GM12874 (cell line): ENCODE results near the gene LSM8.

Experiments
- TF ChIP-seq, protein P1 (sequence below): IDR thresholded peaks from 2 replicates; pipeline ENCODE4 v1.5.1; 2011; ENCODE audit warnings: low read depth, mild to moderate bottlenecking, control low read depth, low read length, moderate library complexity; ENCODE audit not compliant: insufficient read depth

Gene LSM8

DNA sequence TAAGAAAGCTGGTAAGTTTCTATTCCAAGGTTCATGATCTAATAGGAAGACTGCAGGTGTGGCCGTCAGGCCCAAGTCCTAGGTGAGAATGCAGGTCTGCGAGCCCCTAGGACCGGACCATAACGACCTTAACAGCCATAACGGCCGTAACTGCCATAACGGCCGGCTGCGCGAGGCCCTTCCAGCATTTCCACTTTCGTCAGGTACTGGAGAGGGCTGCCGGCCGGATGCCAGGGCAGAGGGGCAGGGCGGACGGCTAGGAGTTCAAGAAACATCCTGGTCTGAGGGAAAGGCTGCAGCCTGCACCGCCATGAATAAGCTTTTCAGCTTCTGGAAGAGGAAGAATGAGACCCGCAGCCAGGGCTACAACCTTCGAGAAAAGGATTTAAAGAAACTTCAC, 40.6 kb downstream of the LSM8 start, which contains the start of gene ANKRD7:
TSS of gene ANKRD7 (plus strand) at position 184 of the 400 bp plus-strand sequence. CDS start at position 311, 127 bp downstream.
- TF ChIP-seq, protein P1, sequence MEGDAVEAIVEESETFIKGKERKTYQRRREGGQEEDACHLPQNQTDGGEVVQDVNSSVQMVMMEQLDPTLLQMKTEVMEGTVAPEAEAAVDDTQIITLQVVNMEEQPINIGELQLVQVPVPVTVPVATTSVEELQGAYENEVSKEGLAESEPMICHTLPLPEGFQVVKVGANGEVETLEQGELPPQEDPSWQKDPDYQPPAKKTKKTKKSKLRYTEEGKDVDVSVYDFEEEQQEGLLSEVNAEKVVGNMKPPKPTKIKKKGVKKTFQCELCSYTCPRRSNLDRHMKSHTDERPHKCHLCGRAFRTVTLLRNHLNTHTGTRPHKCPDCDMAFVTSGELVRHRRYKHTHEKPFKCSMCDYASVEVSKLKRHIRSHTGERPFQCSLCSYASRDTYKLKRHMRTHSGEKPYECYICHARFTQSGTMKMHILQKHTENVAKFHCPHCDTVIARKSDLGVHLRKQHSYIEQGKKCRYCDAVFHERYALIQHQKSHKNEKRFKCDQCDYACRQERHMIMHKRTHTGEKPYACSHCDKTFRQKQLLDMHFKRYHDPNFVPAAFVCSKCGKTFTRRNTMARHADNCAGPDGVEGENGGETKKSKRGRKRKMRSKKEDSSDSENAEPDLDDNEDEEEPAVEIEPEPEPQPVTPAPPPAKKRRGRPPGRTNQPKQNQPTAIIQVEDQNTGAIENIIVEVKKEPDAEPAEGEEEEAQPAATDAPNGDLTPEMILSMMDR, result no peak

DNA sequence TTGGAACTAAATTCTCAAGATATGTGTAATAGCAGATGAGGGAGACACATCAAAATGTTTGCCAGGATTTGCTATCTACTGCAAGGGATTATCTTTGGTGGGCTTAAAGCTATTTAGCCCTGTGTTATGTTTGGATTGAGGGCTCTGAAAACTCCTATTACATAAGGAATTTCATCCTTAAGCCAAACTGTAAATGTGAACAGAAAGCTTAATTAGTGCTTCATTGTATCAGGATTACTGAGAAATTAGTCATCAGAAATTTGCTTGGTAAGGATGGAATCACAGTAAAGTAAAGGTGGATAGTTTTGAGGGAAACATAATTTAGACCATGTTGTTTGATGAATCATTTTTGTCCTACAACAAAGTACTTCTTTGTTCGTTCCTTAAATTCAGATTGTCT, 48.9 kb downstream of the LSM8 start:
- TF ChIP-seq, protein P1, result no peak

DNA sequence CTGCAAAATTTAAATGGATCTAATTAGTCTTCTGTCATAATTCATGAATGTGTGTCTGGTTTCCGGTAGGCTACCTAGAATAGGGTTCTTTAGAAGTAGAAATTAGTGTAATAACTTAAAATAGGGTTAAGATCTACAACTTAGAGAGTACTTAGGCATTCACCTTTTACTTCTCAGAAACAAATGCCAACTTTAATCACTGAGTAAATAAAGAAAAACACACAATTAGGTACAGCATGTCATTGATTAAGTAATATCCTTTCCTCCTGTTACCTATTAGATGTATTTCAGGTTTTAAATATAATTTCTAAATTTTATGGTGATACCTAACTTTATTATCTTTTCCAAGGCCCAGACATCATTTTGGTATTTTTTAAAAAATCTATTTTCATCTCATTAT, 49.8 kb downstream of the LSM8 start:
- TF ChIP-seq, protein P1, result no peak

DNA sequence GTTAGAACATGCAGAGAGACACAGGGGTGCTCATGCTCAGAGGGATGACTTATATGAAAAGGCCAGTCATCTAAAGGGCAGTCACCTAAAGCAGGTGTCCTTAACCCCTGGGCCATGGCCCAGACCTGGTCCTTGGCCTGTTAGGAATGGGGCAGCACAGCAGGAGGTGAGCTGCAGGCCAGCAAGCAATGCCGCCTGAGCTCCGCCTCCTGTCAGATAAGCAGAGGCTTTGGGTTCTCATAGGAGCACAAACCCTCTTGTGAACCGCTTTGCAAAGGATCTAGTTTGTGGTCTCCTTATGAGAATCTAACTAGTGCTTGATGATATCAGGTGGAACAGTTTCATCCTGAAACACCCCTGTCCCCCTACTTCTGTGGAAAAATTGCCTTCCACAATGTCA, 55.0 kb downstream of the LSM8 start:
- TF ChIP-seq, protein P1, result no peak
